T-cell (primary cell): Measurements from ENCODE around the gene NANOS3. TPM values are rescaled to one million over a fixed set of nuclear protein-coding genes. Genes with fewer than 3 reads are reported as not detected.

ENCODE experiments used
- ATAC-seq, 4 experiments: fragments of 200-7000 bp in 3 of 4; fragments of 150-1000 bp in 1 of 4; cut with Tn5 transposase; replicated peaks in 1 of 4; 1 replicate in 3 of 4; 2 replicates in 1 of 4; pipeline ENCODE4 v1.10.0; 2021; ENCODE audit warnings: moderate library complexity in 3 of 4, mild to moderate bottlenecking in 2 of 4, moderate number of reproducible peaks in 1 of 4
- CTCF ChIA-PET, 2 donors: fragments of 300-600 bp; sonication (Branson Sonifier 250); formaldehyde crosslinking; loops; one replicate each; lab custom pipeline; 2022; ENCODE audit warnings: antibody characterized with exemption in 2 of 2; lab: Charles Lee
- POLR2A ChIA-PET, 2 donors: fragments of 300-600 bp; sonication (Branson Sonifier 250); formaldehyde crosslinking; loops; one replicate each; lab custom pipeline; 2022; ENCODE audit warnings: antibody characterized with exemption in 2 of 2; lab: Charles Lee
- DNase-seq, 35 experiments: peaks; one replicate each; pipeline versions ENCODE4 v3.0.0 to v3.0.0-alpha.2; 2013 to 2023
- H3K27ac ChIP-seq: one replicate; pipeline ENCODE4 v1.5.1; 2013; ENCODE audit warnings: low read length
- H3K27me3 ChIP-seq, 2 experiments: replicated peaks in 1 of 2; 1 replicate in 1 of 2; 2 replicates in 1 of 2; pipeline versions ENCODE4 v1.6.1 to v1.7.0; 2013; ENCODE audit warnings: low read length in 1 of 2, mixed read lengths in 1 of 2; ENCODE audit not compliant: control insufficient read depth in 2 of 2, insufficient read depth in 2 of 2; ENCODE audit errors: extremely low read depth in 1 of 2
- H3K36me3 ChIP-seq, 2 donors: 1 replicate in 1 of 2; 2 replicates in 1 of 2; pipeline versions ENCODE4 v1.6.1 to v1.7.0; 2013; ENCODE audit warnings: low read length in 1 of 2; ENCODE audit not compliant: control insufficient read depth in 2 of 2, insufficient read depth in 1 of 2; ENCODE audit errors: extremely low read depth in 1 of 2
- H3K4me1 ChIP-seq, 2 experiments: 1 replicate in 1 of 2; 2 replicates in 1 of 2; pipeline versions ENCODE4 v1.6.1 to v1.7.0; 2013; ENCODE audit warnings: low read length in 2 of 2, mixed read lengths in 1 of 2; ENCODE audit not compliant: insufficient read depth in 2 of 2, control insufficient read depth in 1 of 2; ENCODE audit errors: extremely low read depth in 1 of 2
- H3K4me3 ChIP-seq, 2 donors: 1 replicate in 1 of 2; 2 replicates in 1 of 2; pipeline versions ENCODE4 v1.5.1 to v1.7.0; 2013; ENCODE audit warnings: mild to moderate bottlenecking in 2 of 2, low read length in 1 of 2, moderate library complexity in 1 of 2; ENCODE audit not compliant: control insufficient read depth in 1 of 2; ENCODE audit errors: extremely low read depth in 1 of 2
- H3K9me3 ChIP-seq: 2 replicates; pipeline ENCODE4 v1.7.0; 2013
- H3K27ac Mint-ChIP-seq, 2 donors: one replicate each; pipeline ENCODE4 v1.8.0; 2020 to 2021; ENCODE audit warnings: mild to moderate bottlenecking in 2 of 2, mixed read lengths in 2 of 2
- H3K27me3 Mint-ChIP-seq, 2 donors: one replicate each; pipeline ENCODE4 v1.8.0; 2021 to 2022; ENCODE audit warnings: mixed read lengths in 2 of 2
- H3K36me3 Mint-ChIP-seq: one replicate; pipeline ENCODE4 v1.8.0; 2021; ENCODE audit warnings: mixed read lengths
- H3K4me1 Mint-ChIP-seq, 3 donors: one replicate each; pipeline ENCODE4 v1.8.0; 2020 to 2022; ENCODE audit warnings: mixed read lengths in 3 of 3, mild to moderate bottlenecking in 1 of 3
- H3K4me3 Mint-ChIP-seq, 3 donors: one replicate each; pipeline ENCODE4 v1.8.0; 2020 to 2022; ENCODE audit warnings: mild to moderate bottlenecking in 3 of 3, mixed read lengths in 3 of 3, moderate library complexity in 3 of 3
- H3K9me3 Mint-ChIP-seq, 3 donors: one replicate each; pipeline ENCODE4 v1.8.0; 2020 to 2022; ENCODE audit warnings: mixed read lengths in 3 of 3
- WGBS: methylation state at CpG from one replicate; pipeline ENCODE4 v1.1.5; 2013; ENCODE audit warnings: missing lambda C conversion rate; ENCODE audit not compliant: insufficient coverage; 5-methylcytosine and 5-hydroxymethylcytosine counted together
- total RNA-seq, 35 experiments: library from RNA in 6 of 35; stranded (reverse) in 6 of 35; fragments of 120-200 nt in 1 of 35; gene quantifications; one replicate each; pipeline versions ENCODE4 v1.2.1 to v1.2.4 and lab custom pipeline; 2013 to 2026

NANOS3 gene
- total RNA-seq, 5 donors from 2014 or later (not counting 1 experiment from before 2014, with no cell fraction given), result 0.85 to 2.3 (median 1.5) TPM; not detected in 1

- H3K27ac ChIP-seq, result peak overlapping the region; percentile 30
- H3K4me1 ChIP-seq, result peaks cover 27 to 78% of the 10 kb centered on the region in 2 experiments
- H3K36me3 ChIP-seq, result no peaks in the 10 kb centered on the region
- H3K9me3 ChIP-seq, result no peaks in the 10 kb centered on the region
- H3K27me3 ChIP-seq, result no peaks in the 10 kb centered on the region
- no peak overlapping the region for H3K4me3 ChIP-seq
- CTCF ChIA-PET, result interaction anchor here in 1 of 2 donors (1.0 to 1.2 kb wide), 2 partner anchors 25 to 195 kb away, joined by 3 read pairs; no protein-coding TSS in a partner anchor
- Mint-ChIP-seq H3K9me3 (no peaks in the 10 kb centered on the region), H3K36me3 (no peaks in the 10 kb centered on the region), H3K27ac (peak overlapping the region in 1 of 2 donors; percentile 27), H3K4me3 (peak overlapping the region in 1 of 3 donors; percentile 20), H3K27me3 (no peaks in the 10 kb centered on the region), H3K4me1 (peaks cover 32 to 40% (median 35%) of the 10 kb centered on the region in 3 donors)
- DNase-seq (no peak), ATAC-seq (no peak)
- 63% methylated on average over 19 of the region's 20 CpGs for WGBS
- POLR2A ChIA-PET, result interaction anchor here in 1 of 2 donors (0.8 kb wide), 1 partner anchor 162 kb away, joined by 3 read pairs; no protein-coding TSS in a partner anchor
These were observed 9.0 kb downstream of the NANOS3 start for GRCh38 chr19:13885826-13886365.

DNA sequence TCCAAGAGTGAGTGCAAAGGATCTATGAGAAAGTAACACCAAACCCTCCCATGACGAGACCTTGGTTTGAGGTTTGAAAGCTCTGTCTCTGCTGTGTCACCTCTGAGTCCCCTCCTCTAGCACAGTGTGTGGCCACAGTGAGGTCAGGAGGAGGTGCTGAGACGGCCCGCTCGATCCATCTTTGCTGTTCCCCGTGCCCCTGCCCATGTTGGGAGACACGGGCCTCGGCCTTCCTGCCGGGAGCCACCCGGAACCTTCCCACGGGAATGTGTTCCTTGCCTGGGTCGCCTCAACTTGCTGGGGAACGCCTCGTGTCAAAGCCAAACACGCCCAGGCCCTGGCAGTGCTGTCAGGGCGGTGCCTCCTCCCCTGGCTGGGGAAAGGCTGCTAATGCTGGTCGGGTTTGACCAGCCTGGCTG, 10.1 kb downstream of the NANOS3 start:
- peak overlapping the region in 1 of 3 donors; percentile 25 for H3K4me3 Mint-ChIP-seq
- H3K36me3 Mint-ChIP-seq, result no peaks in the 10 kb centered on the region
- H3K4me3 ChIP-seq, result peak overlapping the region in 1 of 2 donors; percentile 17
- no peaks in the 10 kb centered on the region for H3K27me3 ChIP-seq
- no peaks in the 10 kb centered on the region for H3K9me3 ChIP-seq
- H3K4me1 Mint-ChIP-seq, result peaks cover 20 to 28% (median 24%) of the 10 kb centered on the region in 3 donors
- ATAC-seq (peak; percentile 37 to 77 (median 60)), DNase-seq (peak in 17 of 35 experiments; percentile 32 to 79 (median 48))
- H3K27me3 Mint-ChIP-seq, result no peaks in the 10 kb centered on the region
- no peaks in the 10 kb centered on the region for H3K9me3 Mint-ChIP-seq
- ChIA-PET CTCF (interaction anchor here (0.6 to 1.2 kb wide), 9 partner anchors 19 to 584 kb away, joined by 3 to 7 read pairs (median 4); partner anchors contain the start of genes C19orf67 (in 1 of the 2) and CC2D1A (in 1 of the 2)), POLR2A (interaction anchor here in 1 of 2 donors (0.6 to 0.7 kb wide), 3 partner anchors 116 to 155 kb away, joined by 3 to 7 read pairs (median 4); no protein-coding TSS in a partner anchor)
- peaks cover 15 to 67% of the 10 kb centered on the region in 2 experiments for H3K4me1 ChIP-seq
- no peaks in the 10 kb centered on the region for H3K36me3 ChIP-seq
- H3K27ac Mint-ChIP-seq, result no peak overlapping the region
- H3K27ac ChIP-seq, result peak overlapping the region; percentile 61
- WGBS, result 73% methylated on average over 15 of the region's 16 CpGs

DNA sequence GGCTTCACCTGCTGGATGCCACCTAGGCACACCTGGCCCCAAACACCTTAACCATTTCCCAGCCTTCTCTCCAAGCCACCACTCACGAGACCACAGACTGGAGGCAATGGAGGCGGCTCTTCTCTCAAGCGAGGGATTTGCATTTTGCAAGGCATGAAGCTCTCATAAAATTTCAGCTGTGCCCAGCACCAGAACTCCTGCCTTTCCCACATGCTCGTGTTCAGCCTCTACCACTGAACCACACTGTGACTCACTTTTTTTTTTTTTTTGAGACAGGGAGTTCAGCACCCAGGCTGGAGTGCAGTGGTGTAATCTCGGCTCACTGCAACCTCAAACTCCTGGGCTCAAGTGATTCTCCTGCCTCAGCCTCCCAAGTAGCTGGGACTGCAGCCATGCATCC, 10.6 kb downstream of the NANOS3 start:
- Histone ChIP-seq H3K27me3 (no peaks in the 10 kb centered on the region), H3K36me3 (no peaks in the 10 kb centered on the region), H3K4me3 (peak overlapping the region in 1 of 2 donors; percentile 17), H3K27ac (peak overlapping the region; percentile 61), H3K9me3 (no peaks in the 10 kb centered on the region), H3K4me1 (peaks cover 11 to 62% of the 10 kb centered on the region in 2 experiments)
- Mint-ChIP-seq H3K4me3 (peak overlapping the region in 1 of 3 donors; percentile 6), H3K27ac (peak overlapping the region in 1 of 2 donors; percentile 28), H3K9me3 (no peaks in the 10 kb centered on the region), H3K27me3 (no peaks in the 10 kb centered on the region), H3K36me3 (no peaks in the 10 kb centered on the region), H3K4me1 (peaks cover 16 to 24% (median 19%) of the 10 kb centered on the region in 3 donors)
- 53% methylated on average over 5 of the region's 5 CpGs for WGBS
- ChIA-PET POLR2A (interaction anchor here (0.6 to 0.7 kb wide), 4 partner anchors 52 to 533 kb away, joined by 3 to 8 read pairs (median 6); no protein-coding TSS in a partner anchor), CTCF (interaction anchor here (0.6 to 0.7 kb wide), 7 partner anchors 18 to 584 kb away, joined by 3 to 6 read pairs (median 4); no protein-coding TSS in a partner anchor)
- DNase-seq (peak in 1 of 35 experiments; percentile 49), ATAC-seq (peak in 2 of 4 experiments; percentile 10 to 49)

DNA sequence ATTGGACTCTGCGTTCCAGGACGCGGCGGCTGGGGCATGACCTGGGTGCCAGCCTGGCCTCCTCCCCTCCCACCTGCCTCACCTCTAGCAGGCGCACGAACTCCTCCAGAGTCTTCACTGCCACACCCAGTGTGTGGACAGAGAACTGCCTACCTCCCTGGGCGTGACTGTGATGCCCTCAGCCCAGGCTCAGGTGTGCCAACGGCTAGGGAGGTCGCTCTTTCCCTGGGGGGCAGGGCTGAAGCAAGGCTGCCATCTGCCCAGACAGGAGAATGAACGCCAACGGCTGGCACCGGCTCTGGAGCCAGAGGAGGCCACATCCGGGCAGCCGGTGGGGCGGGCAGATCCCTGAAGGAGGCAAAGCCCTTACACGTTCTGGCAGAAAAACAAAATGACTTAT, 11.3 kb downstream of the NANOS3 start:
- no peak for ATAC-seq

DNA sequence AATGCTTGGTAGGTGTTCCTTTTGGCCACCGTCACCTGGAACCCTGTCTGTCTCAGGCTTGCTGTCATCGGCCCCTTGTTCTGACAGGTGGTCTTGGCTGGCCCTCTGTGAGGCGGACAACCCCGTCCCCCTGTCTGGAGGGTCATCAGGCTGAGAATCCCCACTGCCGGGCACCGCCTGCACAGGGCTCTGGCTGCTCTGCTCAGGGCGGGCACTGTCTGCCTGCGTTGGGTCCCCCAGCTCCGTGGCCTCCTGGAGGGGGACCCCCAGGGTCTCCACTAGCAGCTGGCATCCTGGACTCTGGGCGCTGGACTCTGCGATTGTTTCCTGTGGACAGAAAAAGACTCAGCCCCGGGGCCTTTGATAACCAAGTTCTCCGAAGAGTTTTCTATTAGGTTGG, 13.2 kb downstream of the NANOS3 start:
- no peak for ATAC-seq
- no peak overlapping the region for H3K4me3 ChIP-seq
- H3K4me1 ChIP-seq, result peaks cover 0 to 36% of the 10 kb centered on the region in 2 experiments
- Mint-ChIP-seq H3K9me3 (no peaks in the 10 kb centered on the region), H3K4me1 (peaks cover 0 to 12% (median 11%) of the 10 kb centered on the region in 3 donors), H3K4me3 (no peak overlapping the region), H3K27ac (no peak overlapping the region), H3K36me3 (no peaks in the 10 kb centered on the region), H3K27me3 (no peaks in the 10 kb centered on the region)
- no peak overlapping the region for H3K27ac ChIP-seq
- H3K36me3 ChIP-seq, result no peaks in the 10 kb centered on the region
- no peak for DNase-seq
- no peaks in the 10 kb centered on the region for H3K27me3 ChIP-seq
- ChIA-PET CTCF (interaction anchor here in 1 of 2 donors (0.6 kb wide), 1 partner anchor 21 kb away, joined by 5 read pairs; no protein-coding TSS in a partner anchor), POLR2A (no interaction called here)
- WGBS, result 94% methylated on average over 12 of the region's 13 CpGs
- H3K9me3 ChIP-seq, result no peaks in the 10 kb centered on the region

More for the DNA sequence above, 11.3 kb downstream of the NANOS3 start:
- Histone ChIP-seq H3K9me3 (no peaks in the 10 kb centered on the region), H3K27ac (no peak overlapping the region), H3K27me3 (no peaks in the 10 kb centered on the region), H3K4me3 (no peak overlapping the region), H3K4me1 (peaks cover 4 to 55% of the 10 kb centered on the region in 2 experiments), H3K36me3 (no peaks in the 10 kb centered on the region)
- ChIA-PET POLR2A (interaction anchor here (0.7 kb wide), 2 partner anchors 53 to 533 kb away, joined by 5 to 8 read pairs; no protein-coding TSS in a partner anchor), CTCF (interaction anchor here (0.7 kb wide), 2 partner anchors 146 to 173 kb away, joined by 3 to 5 read pairs; no protein-coding TSS in a partner anchor)
- Mint-ChIP-seq H3K27ac (no peak overlapping the region), H3K27me3 (no peaks in the 10 kb centered on the region), H3K9me3 (no peaks in the 10 kb centered on the region), H3K36me3 (no peaks in the 10 kb centered on the region), H3K4me1 (peaks cover 9 to 19% (median 14%) of the 10 kb centered on the region in 3 donors), H3K4me3 (no peak overlapping the region)
- no peak for DNase-seq
- 92% methylated on average over 13 of the region's 16 CpGs for WGBS

DNA sequence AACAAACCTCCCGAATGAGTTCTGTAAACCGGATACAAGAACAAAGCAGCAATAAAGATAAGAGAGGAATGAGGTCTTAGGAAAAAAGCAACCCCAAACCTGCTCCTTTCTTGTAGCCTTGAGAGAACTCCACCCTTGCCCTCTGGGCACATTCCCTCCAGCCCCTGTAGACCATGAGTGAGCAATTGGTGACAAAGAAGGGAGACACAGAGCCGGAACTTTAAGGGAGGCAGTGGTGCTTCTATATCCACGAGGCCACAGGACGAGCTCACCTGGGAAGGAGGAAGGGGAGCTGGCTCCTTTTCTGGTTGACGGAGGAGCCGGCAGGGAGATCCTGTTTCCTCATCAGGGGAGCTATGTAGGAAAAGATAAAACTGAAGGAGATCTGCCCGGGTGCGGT, 15.9 kb downstream of the NANOS3 start:
- no peaks in the 10 kb centered on the region for H3K36me3 Mint-ChIP-seq
- 90% methylated on average over 5 of the region's 9 CpGs for WGBS
- DNase-seq (no peak), ATAC-seq (no peak)
- H3K27me3 ChIP-seq, result no peaks in the 10 kb centered on the region
- no peak overlapping the region for H3K4me3 ChIP-seq
- no peaks in the 10 kb centered on the region for H3K9me3 Mint-ChIP-seq
- no peak overlapping the region for H3K4me3 Mint-ChIP-seq
- POLR2A ChIA-PET, result no interaction called here
- no peak overlapping the region for H3K27ac ChIP-seq
- H3K27me3 Mint-ChIP-seq, result no peaks in the 10 kb centered on the region
- H3K4me1 ChIP-seq, result peaks cover 0 to 9% of the 10 kb centered on the region in 2 experiments
- H3K4me1 Mint-ChIP-seq, result no peaks in the 10 kb centered on the region
- no peak overlapping the region for H3K27ac Mint-ChIP-seq
- H3K36me3 ChIP-seq, result no peaks in the 10 kb centered on the region
- H3K9me3 ChIP-seq, result no peaks in the 10 kb centered on the region
- CTCF ChIA-PET, result interaction anchor here in 1 of 2 donors (0.6 kb wide), 1 partner anchor 164 kb away, joined by 5 read pairs; no protein-coding TSS in a partner anchor
